Panc1 (cell line): Measurements from ENCODE around the gene GBF1. TPM values are rescaled to one million over a fixed set of nuclear protein-coding genes. Genes with fewer than 3 reads are reported as not detected.

Source experiments
- ATAC-seq: fragments of 200-7000 bp; cut with Tn5 transposase; 2 replicates; pipeline ENCODE4 v1.9.1; 2020; ENCODE audit warnings: mild to moderate bottlenecking, moderate library complexity
- BruUV-seq: library from RNA; stranded (reverse); fragments of 400-500 nt; replicated peaks from 2 replicates; lab custom pipeline; 2021; lab: Mats Ljungman, UMichigan
- CTCF ChIA-PET: fragments of 300-600 bp; sonication (Branson Sonifier 250); formaldehyde crosslinking; loops from one replicate; lab custom pipeline; 2022; ENCODE audit warnings: antibody characterized with exemption; lab: Charles Lee
- POLR2A ChIA-PET: fragments of 300-600 bp; sonication (Branson Sonifier 250); formaldehyde crosslinking; loops from one replicate; lab custom pipeline; 2022; ENCODE audit warnings: antibody characterized with exemption; lab: Charles Lee
- DNase-seq: peaks from one replicate; pipeline ENCODE4 v3.0.0-alpha.2; 2010; ENCODE audit warnings: low read depth, low spot score
- H3K27ac ChIP-seq: 2 replicates; pipeline ENCODE4 v1.5.1; 2011; ENCODE audit warnings: mild to moderate bottlenecking, low read length, inconsistent platforms
- H3K27me3 ChIP-seq: fragments of 200-500 bp; sonication (Bioruptor generic); 2 replicates; pipeline ENCODE4 v1.6.0; 2014; ENCODE audit warnings: low read length, inconsistent platforms; ENCODE audit not compliant: control insufficient read depth, insufficient read depth
- H3K36me3 ChIP-seq: fragments of 200-500 bp; sonication (Bioruptor generic); 2 replicates; pipeline ENCODE4 v1.5.1; 2014; ENCODE audit warnings: inconsistent platforms, mild to moderate bottlenecking, low read length, moderate library complexity; ENCODE audit not compliant: control insufficient read depth, insufficient read depth
- H3K4me1 ChIP-seq: 2 replicates; pipeline ENCODE4 v1.5.1; 2011; ENCODE audit warnings: inconsistent platforms, mild to moderate bottlenecking, low read length, moderate library complexity; ENCODE audit not compliant: control insufficient read depth, insufficient read depth
- H3K4me3 ChIP-seq, 2 experiments: 2 replicates each; pipeline ENCODE4 v1.5.1; 2011 to 2012; ENCODE audit warnings: low read depth in 2 of 2, low read length in 2 of 2, mild to moderate bottlenecking in 2 of 2, inconsistent platforms in 1 of 2, moderate library complexity in 1 of 2
- H3K9me3 ChIP-seq: fragments of 200-500 bp; sonication (Bioruptor generic); 2 replicates; pipeline ENCODE4 v1.5.1; 2014; ENCODE audit warnings: low read depth, mild to moderate bottlenecking, inconsistent platforms, low read length, moderate library complexity; ENCODE audit not compliant: control insufficient read depth, insufficient read depth
- CTCF ChIP-seq: fragments of 450-650 bp; IDR thresholded peaks from 2 replicates; pipeline ENCODE4 v1.5.1; 2017; ENCODE audit warnings: mild to moderate bottlenecking
- POLR2AphosphoS5 ChIP-seq: IDR thresholded peaks from 2 replicates; pipeline ENCODE4 v1.6.1; 2012; ENCODE audit warnings: mild to moderate bottlenecking, low read depth, low read length, moderate library complexity
- REST ChIP-seq, 2 experiments: IDR thresholded peaks; 2 replicates each; pipeline ENCODE4 v1.6.1; 2011 to 2012; ENCODE audit warnings: low read depth in 2 of 2, control low read depth in 1 of 2, low read length in 1 of 2, mild to moderate bottlenecking in 1 of 2, moderate library complexity in 1 of 2; ENCODE audit not compliant: insufficient read depth in 1 of 2
- SIN3A ChIP-seq: IDR thresholded peaks from 2 replicates; pipeline ENCODE4 v1.6.1; 2012; ENCODE audit warnings: low read depth, mild to moderate bottlenecking, low read length, moderate library complexity, borderline replicate concordance; ENCODE audit not compliant: insufficient read depth
- TCF7L2 ChIP-seq: IDR thresholded peaks from 2 replicates; pipeline ENCODE4 v1.6.1; 2011; ENCODE audit warnings: mild to moderate bottlenecking, low read depth, low read length, inconsistent platforms
- in situ Hi-C: cut with HindIII; loops from 2 replicates; pipeline ENCODE4 v1.10.0; 2016; ENCODE audit warnings: low sequenced_read_pairs, low pct_unique_long_range_greater_than_20kb
- intact Hi-C: fragments of 100-400 bp; cut with micrococcal nuclease; formaldehyde crosslinking; loops from one replicate; pipeline ENCODE4 v1.10.0; 2022; ENCODE audit not compliant: unreplicated experiment
- total RNA-seq: library from RNA; stranded (reverse); gene quantifications from one replicate; pipeline ENCODE4 v1.2.1, GENCODE V29; 2021; ENCODE audit not compliant: unreplicated experiment

Gene GBF1
- total RNA-seq, 1 experiment from 2014 or later: 65.0 TPM

GRCh38 chr10:102311025-102311420 lies 65.7 kb downstream of the GBF1 start:
- in situ Hi-C loops: no loop called here
- H3K4me3 ChIP-seq: no peak overlapping the region
- intact Hi-C loops: no loop called here
- CTCF ChIA-PET: no interaction called here
- H3K36me3 ChIP-seq: no peaks in the 10 kb centered on the region
- peaks cover 29% of the 10 kb centered on the region for H3K4me1 ChIP-seq
- POLR2A ChIA-PET: interaction anchor here (0.6 kb wide), 1 partner anchor 257 kb away, joined by 6 read pairs; no protein-coding TSS in a partner anchor
- no peaks in the 10 kb centered on the region for H3K9me3 ChIP-seq
- peak; percentile 47 for ATAC-seq
- H3K27me3 ChIP-seq: no peaks in the 10 kb centered on the region
- TF ChIP-seq REST (IDR thresholded peaks at IDR 0.05; ENCODE audit: insufficient read depth in 1 of 2, low read depth in 2 of 2, low read length in 1 of 2): no peak
- TF ChIP-seq TCF7L2: no peak
- no peak for TF ChIP-seq SIN3A
- no peak for TF ChIP-seq POLR2AphosphoS5
- no peak for TF ChIP-seq CTCF
- no TSS peak for BruUV-seq
- 0 out of 2 replicates have a peak overlapping the region, but pooled peaks have one; percentile 8 for H3K27ac ChIP-seq
- DNase-seq: no peak

GRCh38 chr10:102312683-102313082 lies 67.4 kb downstream of the GBF1 start:
- intact Hi-C loops (no loop called here), in situ Hi-C loops (no loop called here)
- ATAC-seq (peak; percentile 46), DNase-seq (no peak)
- no peak for TF ChIP-seq CTCF
- TF ChIP-seq SIN3A: no peak
- TF ChIP-seq REST (IDR thresholded peaks at IDR 0.05; ENCODE audit: insufficient read depth in 1 of 2, low read depth in 2 of 2, low read length in 1 of 2): no peak
- no peak for TF ChIP-seq POLR2AphosphoS5
- no peak for TF ChIP-seq TCF7L2
- ChIA-PET CTCF (no interaction called here), POLR2A (interaction anchor here (0.6 kb wide), 2 partner anchors 18 to 777 kb away, joined by 3 read pairs; no protein-coding TSS in a partner anchor)
- H3K27ac ChIP-seq: peak overlapping the region; percentile 35; the same call in 1 of the 2 replicates
- no peak overlapping the region for H3K4me3 ChIP-seq
- H3K4me1 ChIP-seq: peaks cover 29% of the 10 kb centered on the region
- no peaks in the 10 kb centered on the region for H3K36me3 ChIP-seq
- no TSS peak for BruUV-seq
- H3K9me3 ChIP-seq: no peaks in the 10 kb centered on the region
- no peaks in the 10 kb centered on the region for H3K27me3 ChIP-seq
